ENCODE results near the gene CARMIL3.

CARMIL3 gene

GRCh38 chr14:24083462-24083861 is 31.7 kb downstream of the CARMIL3 start:
- Histone ChIP-seq H3K27me3 (ENCODE audit: low read depth, low read length) (no peaks in the 10 kb centered on the region), H3K9me3 (ENCODE audit: control insufficient read depth in 1 of 2, low read length in 2 of 2) (no peaks in the 10 kb centered on the region), H3K27ac (ENCODE audit: low read length) (no peak overlapping the region), H3K4me3 (ENCODE audit: low read depth in 1 of 2, low read length in 2 of 2) (no peak overlapping the region), H3K36me3 (ENCODE audit: control insufficient read depth in 1 of 2, insufficient read depth in 2 of 2, low read length in 2 of 2) (no peaks in the 10 kb centered on the region), H3K4me1 (ENCODE audit: control insufficient read depth in 1 of 2, insufficient read depth in 2 of 2, low read length in 2 of 2) (peaks cover 4 to 11% of the 10 kb centered on the region in 2 donors)

GRCh38 chr14:24084440-24084839 is 32.6 kb downstream of the CARMIL3 start:
- Histone ChIP-seq H3K27ac (ENCODE audit: low read length) (no peak overlapping the region), H3K36me3 (ENCODE audit: control insufficient read depth in 1 of 2, insufficient read depth in 2 of 2, low read length in 2 of 2) (no peaks in the 10 kb centered on the region), H3K9me3 (ENCODE audit: control insufficient read depth in 1 of 2, low read length in 2 of 2) (no peaks in the 10 kb centered on the region), H3K27me3 (ENCODE audit: low read depth, low read length) (no peaks in the 10 kb centered on the region), H3K4me1 (ENCODE audit: control insufficient read depth in 1 of 2, insufficient read depth in 2 of 2, low read length in 2 of 2) (peaks cover 4 to 11% of the 10 kb centered on the region in 2 donors), H3K4me3 (ENCODE audit: low read depth in 1 of 2, low read length in 2 of 2) (no peak overlapping the region)

GRCh38 chr14:24085215-24085614 is 33.4 kb downstream of the CARMIL3 start:
- H3K27me3 ChIP-seq (ENCODE audit: low read depth, low read length): no peaks in the 10 kb centered on the region
- H3K27ac ChIP-seq (ENCODE audit: low read length): no peak overlapping the region
- H3K4me1 ChIP-seq (ENCODE audit: control insufficient read depth in 1 of 2, insufficient read depth in 2 of 2, low read length in 2 of 2): peaks cover 4 to 11% of the 10 kb centered on the region in 2 donors
- no peak overlapping the region for H3K4me3 ChIP-seq (ENCODE audit: low read depth in 1 of 2, low read length in 2 of 2)
- no peaks in the 10 kb centered on the region for H3K36me3 ChIP-seq (ENCODE audit: control insufficient read depth in 1 of 2, insufficient read depth in 2 of 2, low read length in 2 of 2)
- no peaks in the 10 kb centered on the region for H3K9me3 ChIP-seq (ENCODE audit: control insufficient read depth in 1 of 2, low read length in 2 of 2)

- no peak overlapping the region for H3K27ac ChIP-seq (ENCODE audit: low read length)
- H3K36me3 ChIP-seq (ENCODE audit: control insufficient read depth in 1 of 2, insufficient read depth in 2 of 2, low read length in 2 of 2): no peaks in the 10 kb centered on the region
- peaks cover 0 to 4% of the 10 kb centered on the region in 2 donors for H3K4me1 ChIP-seq (ENCODE audit: control insufficient read depth in 1 of 2, insufficient read depth in 2 of 2, low read length in 2 of 2)
- H3K27me3 ChIP-seq (ENCODE audit: low read depth, low read length): no peaks in the 10 kb centered on the region
- H3K9me3 ChIP-seq (ENCODE audit: control insufficient read depth in 1 of 2, low read length in 2 of 2): no peaks in the 10 kb centered on the region
- no peak overlapping the region for H3K4me3 ChIP-seq (ENCODE audit: low read depth in 1 of 2, low read length in 2 of 2)
These were observed 34.6 kb downstream of the CARMIL3 start for GRCh38 chr14:24086193-24086955.

GRCh38 chr14:24087004-24087403 is 35.2 kb downstream of the CARMIL3 start:
- no peak overlapping the region for H3K4me3 ChIP-seq (ENCODE audit: low read depth in 1 of 2, low read length in 2 of 2)
- H3K9me3 ChIP-seq (ENCODE audit: control insufficient read depth in 1 of 2, low read length in 2 of 2): no peaks in the 10 kb centered on the region
- H3K4me1 ChIP-seq (ENCODE audit: control insufficient read depth in 1 of 2, insufficient read depth in 2 of 2, low read length in 2 of 2): no peaks in the 10 kb centered on the region
- no peaks in the 10 kb centered on the region for H3K36me3 ChIP-seq (ENCODE audit: control insufficient read depth in 1 of 2, insufficient read depth in 2 of 2, low read length in 2 of 2)
- H3K27ac ChIP-seq (ENCODE audit: low read length): no peak overlapping the region
- H3K27me3 ChIP-seq (ENCODE audit: low read depth, low read length): no peaks in the 10 kb centered on the region

- Histone ChIP-seq H3K36me3 (ENCODE audit: control insufficient read depth in 1 of 2, insufficient read depth in 2 of 2, low read length in 2 of 2) (no peaks in the 10 kb centered on the region), H3K4me1 (ENCODE audit: control insufficient read depth in 1 of 2, insufficient read depth in 2 of 2, low read length in 2 of 2) (no peaks in the 10 kb centered on the region), H3K4me3 (ENCODE audit: low read depth in 1 of 2, low read length in 2 of 2) (no peak overlapping the region), H3K27ac (ENCODE audit: low read length) (no peak overlapping the region), H3K27me3 (ENCODE audit: low read depth, low read length) (no peaks in the 10 kb centered on the region), H3K9me3 (ENCODE audit: control insufficient read depth in 1 of 2, low read length in 2 of 2) (no peaks in the 10 kb centered on the region)
These were observed 36.3 kb downstream of the CARMIL3 start for GRCh38 chr14:24088095-24088494.

- Histone ChIP-seq H3K4me1 (ENCODE audit: control insufficient read depth in 1 of 2, insufficient read depth in 2 of 2, low read length in 2 of 2) (peaks cover 2 to 3% of the 10 kb centered on the region in 2 donors), H3K36me3 (ENCODE audit: control insufficient read depth in 1 of 2, insufficient read depth in 2 of 2, low read length in 2 of 2) (no peaks in the 10 kb centered on the region), H3K9me3 (ENCODE audit: control insufficient read depth in 1 of 2, low read length in 2 of 2) (no peaks in the 10 kb centered on the region), H3K4me3 (ENCODE audit: low read depth in 1 of 2, low read length in 2 of 2) (no peak overlapping the region), H3K27me3 (ENCODE audit: low read depth, low read length) (no peaks in the 10 kb centered on the region), H3K27ac (ENCODE audit: low read length) (no peak overlapping the region)
These were observed 38.1 kb downstream of the CARMIL3 start for GRCh38 chr14:24089890-24090289.

GRCh38 chr14:24092110-24092504 is 40.3 kb downstream of the CARMIL3 start:
- Histone ChIP-seq H3K36me3 (ENCODE audit: control insufficient read depth in 1 of 2, insufficient read depth in 2 of 2, low read length in 2 of 2) (no peaks in the 10 kb centered on the region), H3K27me3 (ENCODE audit: low read depth, low read length) (no peaks in the 10 kb centered on the region), H3K27ac (ENCODE audit: low read length) (no peak overlapping the region), H3K9me3 (ENCODE audit: control insufficient read depth in 1 of 2, low read length in 2 of 2) (no peaks in the 10 kb centered on the region), H3K4me1 (ENCODE audit: control insufficient read depth in 1 of 2, insufficient read depth in 2 of 2, low read length in 2 of 2) (peaks cover 6 to 9% of the 10 kb centered on the region in 2 donors), H3K4me3 (ENCODE audit: low read depth in 1 of 2, low read length in 2 of 2) (no peak overlapping the region)

- no peaks in the 10 kb centered on the region for H3K9me3 ChIP-seq (ENCODE audit: control insufficient read depth in 1 of 2, low read length in 2 of 2)
- no peaks in the 10 kb centered on the region for H3K27me3 ChIP-seq (ENCODE audit: low read depth, low read length)
- H3K36me3 ChIP-seq (ENCODE audit: control insufficient read depth in 1 of 2, insufficient read depth in 2 of 2, low read length in 2 of 2): no peaks in the 10 kb centered on the region
- H3K4me3 ChIP-seq (ENCODE audit: low read depth in 1 of 2, low read length in 2 of 2): no peak overlapping the region
- H3K27ac ChIP-seq (ENCODE audit: low read length): no peak overlapping the region
- H3K4me1 ChIP-seq (ENCODE audit: control insufficient read depth in 1 of 2, insufficient read depth in 2 of 2, low read length in 2 of 2): peaks cover 6 to 9% of the 10 kb centered on the region in 2 donors
These were observed 40.8 kb downstream of the CARMIL3 start for GRCh38 chr14:24092505-24093206.

- peaks cover 0 to 1% of the 10 kb centered on the region in 2 donors for H3K36me3 ChIP-seq (ENCODE audit: control insufficient read depth in 1 of 2, insufficient read depth in 2 of 2, low read length in 2 of 2)
- H3K27me3 ChIP-seq (ENCODE audit: low read depth, low read length): no peaks in the 10 kb centered on the region
- H3K9me3 ChIP-seq (ENCODE audit: control insufficient read depth in 1 of 2, low read length in 2 of 2): no peaks in the 10 kb centered on the region
- H3K4me3 ChIP-seq (ENCODE audit: low read depth in 1 of 2, low read length in 2 of 2): peak overlapping the region; percentile 75 to 86
- H3K27ac ChIP-seq (ENCODE audit: low read length): peak overlapping the region; percentile 81
- H3K4me1 ChIP-seq (ENCODE audit: control insufficient read depth in 1 of 2, insufficient read depth in 2 of 2, low read length in 2 of 2): peaks cover 6 to 9% of the 10 kb centered on the region in 2 donors
These were observed 41.5 kb downstream of the CARMIL3 start for GRCh38 chr14:24093207-24093900.
